CD14-positive monocyte (primary cell): Measurements from ENCODE around the gene DHX38. TPM values are rescaled to one million over a fixed set of nuclear protein-coding genes. Genes with fewer than 3 reads are reported as not detected.

Experiments used
- DNase-seq, 3 donors: peaks; one replicate each; pipeline ENCODE4 v3.0.0-alpha.2; 2011 to 2022
- H2AFZ ChIP-seq: 2 replicates; pipeline ENCODE4 v1.6.0; 2012; ENCODE audit warnings: mild to moderate bottlenecking, low read depth, low read length, inconsistent platforms; ENCODE audit not compliant: insufficient read depth, poor library complexity, severe bottlenecking
- H3K27ac ChIP-seq, 2 donors: 1 replicate in 1 of 2; 2 replicates in 1 of 2; pipeline ENCODE4 v1.5.1; 2012 to 2013; ENCODE audit warnings: low read length in 2 of 2, control low read depth in 1 of 2, inconsistent platforms in 1 of 2, low read depth in 1 of 2, mild to moderate bottlenecking in 1 of 2
- H3K27me3 ChIP-seq, 2 donors: one replicate each; pipeline versions ENCODE4 v1.6.0 to v1.6.1; 2011 to 2013; ENCODE audit warnings: low read length in 2 of 2; ENCODE audit not compliant: control insufficient read depth in 2 of 2, insufficient read depth in 2 of 2
- H3K36me3 ChIP-seq, 2 donors: replicated peaks in 1 of 2; 1 replicate in 1 of 2; 2 replicates in 1 of 2; pipeline versions ENCODE4 v1.5.1 to v1.6.1; 2012 to 2013; ENCODE audit warnings: low read length in 2 of 2, control low read depth in 1 of 2, inconsistent platforms in 1 of 2, mild to moderate bottlenecking in 1 of 2; ENCODE audit not compliant: insufficient read depth in 2 of 2, control insufficient read depth in 1 of 2
- H3K4me1 ChIP-seq, 2 donors: 1 replicate in 1 of 2; 2 replicates in 1 of 2; pipeline versions ENCODE4 v1.5.1 to v1.6.1; 2012 to 2013; ENCODE audit warnings: low read length in 2 of 2, control low read depth in 1 of 2, inconsistent platforms in 1 of 2, mild to moderate bottlenecking in 1 of 2, moderate library complexity in 1 of 2; ENCODE audit not compliant: insufficient read depth in 2 of 2, control insufficient read depth in 1 of 2
- H3K4me2 ChIP-seq: replicated peaks from 2 replicates; pipeline ENCODE3; 2012; ENCODE audit warnings: low read length, moderate library complexity, mild to moderate bottlenecking; ENCODE audit not compliant: poor library complexity, severe bottlenecking; ENCODE audit errors: extremely low read depth
- H3K4me3 ChIP-seq, 3 experiments: fragments of 200-600 bp in 1 of 3; sonication (generic) in 1 of 3; replicated peaks in 1 of 3; 1 replicate in 2 of 3; 2 replicates in 1 of 3; pipeline ENCODE4 v1.5.1; 2011 to 2013; ENCODE audit warnings: low read length in 3 of 3, mild to moderate bottlenecking in 3 of 3, control low read depth in 2 of 3, low read depth in 2 of 3, inconsistent platforms in 1 of 3, moderate library complexity in 1 of 3
- H3K79me2 ChIP-seq: 2 replicates; pipeline ENCODE4 v1.6.0; 2012; ENCODE audit warnings: mild to moderate bottlenecking, control low read depth, inconsistent platforms, low read length, moderate library complexity; ENCODE audit not compliant: insufficient read depth
- H3K9ac ChIP-seq: 2 replicates; pipeline ENCODE4 v1.6.0; 2017; ENCODE audit warnings: low read length, mild to moderate bottlenecking; ENCODE audit not compliant: insufficient read depth, poor library complexity, severe bottlenecking
- H3K9me3 ChIP-seq, 2 donors: replicated peaks in 1 of 2; 1 replicate in 1 of 2; 2 replicates in 1 of 2; pipeline versions ENCODE4 v1.5.1 to v1.6.1; 2012 to 2013; ENCODE audit warnings: low read length in 2 of 2, control low read depth in 1 of 2; ENCODE audit not compliant: control insufficient read depth in 1 of 2, insufficient read depth in 1 of 2
- H4K20me1 ChIP-seq: 2 replicates; pipeline ENCODE4 v1.6.0; 2012; ENCODE audit warnings: mild to moderate bottlenecking, low read length, control low read depth, moderate library complexity; ENCODE audit not compliant: insufficient read depth
- H3K27ac Mint-ChIP-seq, 7 donors: one replicate each; pipeline ENCODE4 v1.8.0; 2020; ENCODE audit warnings: mild to moderate bottlenecking in 7 of 7, mixed read lengths in 7 of 7, moderate library complexity in 6 of 7, inconsistent platforms in 2 of 7
- H3K27me3 Mint-ChIP-seq, 3 donors: one replicate each; pipeline ENCODE4 v1.8.0; 2021 to 2022; ENCODE audit warnings: low read depth in 3 of 3, mild to moderate bottlenecking in 3 of 3, mixed read lengths in 3 of 3, moderate library complexity in 3 of 3, inconsistent platforms in 1 of 3
- H3K36me3 Mint-ChIP-seq, 2 donors: one replicate each; pipeline ENCODE4 v1.8.0; 2020; ENCODE audit warnings: mixed read lengths in 2 of 2, inconsistent platforms in 1 of 2, mild to moderate bottlenecking in 1 of 2
- H3K4me1 Mint-ChIP-seq: one replicate; pipeline ENCODE4 v1.8.0; 2020; ENCODE audit warnings: mild to moderate bottlenecking, mixed read lengths
- H3K4me3 Mint-ChIP-seq, 2 donors: one replicate each; pipeline ENCODE4 v1.8.0; 2020; ENCODE audit warnings: mild to moderate bottlenecking in 2 of 2, mixed read lengths in 2 of 2, moderate library complexity in 1 of 2
- H3K9me3 Mint-ChIP-seq, 7 donors: one replicate each; pipeline ENCODE4 v1.8.0; 2020 to 2022; ENCODE audit warnings: mixed read lengths in 7 of 7, mild to moderate bottlenecking in 6 of 7, moderate library complexity in 6 of 7, inconsistent platforms in 2 of 7
- WGBS: methylation state at CpG from one replicate; pipeline ENCODE4 v1.1.5; 2013; ENCODE audit warnings: missing lambda C conversion rate; ENCODE audit not compliant: insufficient coverage; 5-methylcytosine and 5-hydroxymethylcytosine counted together
- intact Hi-C, 2 donors: fragments of 100-400 bp; cut with micrococcal nuclease; formaldehyde crosslinking; loops; one replicate each; pipeline versions ENCODE4 v1.15.0 to v1.15.1; 2023
- polyA plus RNA-seq, 3 donors: library from polyadenylated mRNA; depleted of rRNA in 1 of 3; unstranded in 2 of 3; stranded (reverse) in 1 of 3; fragments of 300-500 nt in 2 of 3; fragments of >200 nt in 1 of 3; fragmentation: Illumina TruSeq in 2 of 3; gene quantifications; 1 replicate in 2 of 3; 2 replicates in 1 of 3; pipeline ENCODE4 v1.2.3, GENCODE V29; 2012 to 2021
- TF ChIP-seq, protein P1 (sequence below): fragments of 200-600 bp; IDR thresholded peaks from one replicate; pipeline ENCODE4 v1.8.0; 2022; ENCODE audit warnings: antibody characterized with exemption, mild to moderate bottlenecking

The DHX38 gene
- polyA plus RNA-seq, 3 donors, result 9.1 to 91.5 (median 19.2) TPM

DNA sequence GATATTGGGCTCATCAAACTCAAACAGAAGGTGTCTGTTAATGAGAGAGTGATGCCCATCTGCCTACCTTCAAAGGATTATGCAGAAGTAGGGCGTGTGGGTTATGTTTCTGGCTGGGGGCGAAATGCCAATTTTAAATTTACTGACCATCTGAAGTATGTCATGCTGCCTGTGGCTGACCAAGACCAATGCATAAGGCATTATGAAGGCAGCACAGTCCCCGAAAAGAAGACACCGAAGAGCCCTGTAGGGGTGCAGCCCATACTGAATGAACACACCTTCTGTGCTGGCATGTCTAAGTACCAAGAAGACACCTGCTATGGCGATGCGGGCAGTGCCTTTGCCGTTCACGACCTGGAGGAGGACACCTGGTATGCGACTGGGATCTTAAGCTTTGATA, 33.2 kb upstream of the DHX38 start:
- peaks cover 22% of the 10 kb centered on the region for H3K4me1 Mint-ChIP-seq
- intact Hi-C loops, result no loop called here
- no peak overlapping the region for H3K4me2 ChIP-seq
- H3K27ac ChIP-seq, result no peak overlapping the region
- peaks cover 6 to 8% of the 10 kb centered on the region in 2 donors for H3K4me1 ChIP-seq
- H3K9me3 ChIP-seq, result no peaks in the 10 kb centered on the region
- no peak overlapping the region for H3K4me3 ChIP-seq
- no peak overlapping the region for H2AFZ ChIP-seq
- H3K9ac ChIP-seq, result no peak overlapping the region
- H3K4me3 Mint-ChIP-seq, result no peak overlapping the region
- peak overlapping the region in 2 of 7 donors; percentile 56 to 77 for H3K27ac Mint-ChIP-seq
- H3K36me3 Mint-ChIP-seq, result peaks cover 20 to 23% of the 10 kb centered on the region in 2 donors
- H3K27me3 ChIP-seq, result no peaks in the 10 kb centered on the region
- peaks cover 0 to 2% (median 0%) of the 10 kb centered on the region in 7 donors for H3K9me3 Mint-ChIP-seq
- H3K36me3 ChIP-seq, result peaks cover 13 to 16% of the 10 kb centered on the region in 2 donors
- WGBS, result 97% methylated on average over 9 of the region's 9 CpGs
- DNase-seq, result no peak
- no peaks in the 10 kb centered on the region for H3K79me2 ChIP-seq
- H3K27me3 Mint-ChIP-seq, result peaks cover 0 to 4% (median 0%) of the 10 kb centered on the region in 3 donors
- H4K20me1 ChIP-seq, result no peaks in the 10 kb centered on the region
- TF ChIP-seq, protein P1, sequence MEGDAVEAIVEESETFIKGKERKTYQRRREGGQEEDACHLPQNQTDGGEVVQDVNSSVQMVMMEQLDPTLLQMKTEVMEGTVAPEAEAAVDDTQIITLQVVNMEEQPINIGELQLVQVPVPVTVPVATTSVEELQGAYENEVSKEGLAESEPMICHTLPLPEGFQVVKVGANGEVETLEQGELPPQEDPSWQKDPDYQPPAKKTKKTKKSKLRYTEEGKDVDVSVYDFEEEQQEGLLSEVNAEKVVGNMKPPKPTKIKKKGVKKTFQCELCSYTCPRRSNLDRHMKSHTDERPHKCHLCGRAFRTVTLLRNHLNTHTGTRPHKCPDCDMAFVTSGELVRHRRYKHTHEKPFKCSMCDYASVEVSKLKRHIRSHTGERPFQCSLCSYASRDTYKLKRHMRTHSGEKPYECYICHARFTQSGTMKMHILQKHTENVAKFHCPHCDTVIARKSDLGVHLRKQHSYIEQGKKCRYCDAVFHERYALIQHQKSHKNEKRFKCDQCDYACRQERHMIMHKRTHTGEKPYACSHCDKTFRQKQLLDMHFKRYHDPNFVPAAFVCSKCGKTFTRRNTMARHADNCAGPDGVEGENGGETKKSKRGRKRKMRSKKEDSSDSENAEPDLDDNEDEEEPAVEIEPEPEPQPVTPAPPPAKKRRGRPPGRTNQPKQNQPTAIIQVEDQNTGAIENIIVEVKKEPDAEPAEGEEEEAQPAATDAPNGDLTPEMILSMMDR, result no peak

DNA sequence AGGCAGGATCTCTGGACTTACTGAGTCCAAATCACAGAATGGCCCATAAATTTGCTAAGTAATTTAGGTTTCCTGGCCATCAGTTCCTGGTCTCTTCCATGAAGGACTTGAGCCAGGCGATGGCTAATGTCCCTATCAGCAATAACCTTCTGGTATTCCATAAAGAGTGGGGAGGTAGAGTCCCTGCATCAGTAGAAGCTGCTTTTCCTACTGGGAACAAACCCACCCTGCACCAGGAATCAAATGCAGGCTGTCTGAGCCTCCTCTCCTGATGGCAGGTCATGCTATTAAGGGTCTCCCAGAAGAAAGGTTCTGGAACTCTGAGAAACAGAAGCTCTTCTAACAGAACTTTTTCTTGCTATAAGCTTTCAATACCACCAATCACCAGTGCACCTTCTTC, 32.1 kb upstream of the DHX38 start:
- Histone ChIP-seq H3K4me1 (no peaks in the 10 kb centered on the region), H4K20me1 (no peaks in the 10 kb centered on the region), H3K9me3 (no peaks in the 10 kb centered on the region), H2AFZ (no peak overlapping the region), H3K27me3 (no peaks in the 10 kb centered on the region), H3K27ac (no peak overlapping the region), H3K4me3 (no peak overlapping the region), H3K36me3 (peaks cover 13 to 16% of the 10 kb centered on the region in 2 donors), H3K9ac (no peak overlapping the region), H3K79me2 (no peaks in the 10 kb centered on the region), H3K4me2 (no peak overlapping the region)
- peaks cover 20 to 23% of the 10 kb centered on the region in 2 donors for H3K36me3 Mint-ChIP-seq
- no peak overlapping the region for H3K4me3 Mint-ChIP-seq
- peaks cover 14% of the 10 kb centered on the region for H3K4me1 Mint-ChIP-seq
- H3K27me3 Mint-ChIP-seq, result peaks cover 0 to 4% (median 3%) of the 10 kb centered on the region in 3 donors
- WGBS, result no CpG with 5 or more reads among the region's 1 CpG
- no peak for DNase-seq
- intact Hi-C loops, result no loop called here
- TF ChIP-seq, protein P1, result no peak
- peak overlapping the region in 1 of 7 donors; percentile 51 for H3K27ac Mint-ChIP-seq
- peaks cover 0 to 2% (median 0%) of the 10 kb centered on the region in 7 donors for H3K9me3 Mint-ChIP-seq
